Bronchial epithelial cell (primary cell): ENCODE data around the gene ABHD2. TPM values are rescaled to one million over a fixed set of nuclear protein-coding genes. Genes with fewer than 3 reads are reported as not detected.

ENCODE experiments used
- DNase-seq: peaks from one replicate; pipeline ENCODE4 v3.0.0-alpha.2; 2010; ENCODE audit warnings: low read depth
- FAIRE-seq: peaks from 2 replicates; lab custom pipeline; 2011; peaks lifted over from hg19 to GRCh38; lab: Jason Lieb, UNC
- H3K27me3 ChIP-seq: 2 replicates; pipeline ENCODE4 v1.5.1; 2011; ENCODE audit warnings: low read length; ENCODE audit not compliant: control insufficient read depth, insufficient read depth
- H3K36me3 ChIP-seq: 2 replicates; pipeline ENCODE4 v1.5.1; 2011; ENCODE audit warnings: low read length; ENCODE audit not compliant: control insufficient read depth, insufficient read depth
- H3K4me3 ChIP-seq: 2 replicates; pipeline ENCODE4 v1.5.1; 2011; ENCODE audit warnings: mild to moderate bottlenecking, low read depth, low read length, control low read depth
- CTCF ChIP-seq: IDR thresholded peaks from 2 replicates; pipeline ENCODE4 v1.5.1; 2011; ENCODE audit warnings: mild to moderate bottlenecking, moderate library complexity, low read length, control low read depth, inconsistent platforms; ENCODE audit not compliant: insufficient read depth, severe bottlenecking
- total RNA-seq: library from RNA; depleted of rRNA; stranded (reverse); fragments of >200 nt; gene quantifications from 2 replicates; pipeline ENCODE4 v1.2.1, GENCODE V29; 2014

ABHD2 gene
- total RNA-seq, 1 donor from 2014 or later: 35.5 TPM

DNA sequence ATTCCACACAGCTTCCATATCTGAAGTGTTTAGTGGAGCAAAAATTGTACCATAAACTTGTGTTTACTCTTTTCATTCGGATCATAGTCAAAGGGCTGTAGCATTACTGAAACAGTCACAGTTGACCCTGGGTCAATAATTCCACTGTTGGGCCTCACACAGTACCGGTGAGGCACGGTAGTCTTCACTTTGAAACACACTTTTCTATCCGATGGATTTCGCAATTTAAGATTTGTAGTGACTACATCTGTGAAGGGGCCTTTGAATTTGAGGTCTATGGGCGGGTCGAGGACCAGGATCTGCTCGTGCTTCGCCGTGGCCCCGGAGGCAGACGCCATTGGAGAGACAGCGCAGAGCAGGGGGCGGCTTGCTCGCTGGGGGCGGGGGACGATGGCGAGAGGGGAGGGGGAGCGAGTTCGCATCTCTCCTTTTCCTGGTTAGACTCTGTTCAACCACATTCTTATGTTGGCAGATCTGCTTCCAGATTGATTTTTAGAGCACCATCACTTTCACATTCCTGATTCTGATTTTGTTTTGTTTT, 113.3 kb downstream of the ABHD2 start:
- TF ChIP-seq CTCF: no peak
- DNase-seq: no peak
- FAIRE-seq: no peak

DNA sequence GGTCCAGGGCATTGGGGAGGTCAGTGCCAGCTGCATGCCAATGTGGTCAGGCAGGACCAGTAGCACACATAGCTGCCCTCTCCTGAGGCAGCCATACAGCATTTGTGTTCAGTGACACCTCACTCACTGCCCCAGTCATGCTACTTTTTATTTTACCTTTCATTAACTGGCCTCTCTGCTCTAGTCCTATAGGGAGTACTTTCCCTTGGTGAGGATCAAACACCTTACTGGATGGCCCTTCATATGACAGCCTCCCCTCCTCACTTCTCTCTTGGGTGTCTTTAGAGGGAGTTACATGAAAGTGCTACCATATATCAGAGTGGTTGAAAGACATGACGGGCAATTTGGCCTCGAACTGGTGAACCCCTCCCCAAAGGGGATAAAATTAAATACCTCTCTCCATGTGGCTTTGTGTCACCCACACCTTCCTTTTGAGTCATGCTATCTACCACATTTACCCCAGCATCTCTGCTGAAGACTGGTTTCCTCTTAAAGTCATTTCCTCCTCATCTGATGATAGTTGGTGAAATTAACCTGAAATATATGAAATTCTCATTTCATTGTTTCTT, 115.5 kb downstream of the ABHD2 start:
- DNase-seq (no peak), FAIRE-seq (no peak)
- Histone ChIP-seq H3K27me3 (no peaks in the 10 kb centered on the region), H3K4me3 (no peak overlapping the region), H3K36me3 (no peaks in the 10 kb centered on the region)
- TF ChIP-seq CTCF: no peak

More for the DNA sequence above, 113.3 kb downstream of the ABHD2 start:
- no peak overlapping the region for H3K4me3 ChIP-seq
- H3K36me3 ChIP-seq: no peaks in the 10 kb centered on the region
- H3K27me3 ChIP-seq: no peaks in the 10 kb centered on the region

DNA sequence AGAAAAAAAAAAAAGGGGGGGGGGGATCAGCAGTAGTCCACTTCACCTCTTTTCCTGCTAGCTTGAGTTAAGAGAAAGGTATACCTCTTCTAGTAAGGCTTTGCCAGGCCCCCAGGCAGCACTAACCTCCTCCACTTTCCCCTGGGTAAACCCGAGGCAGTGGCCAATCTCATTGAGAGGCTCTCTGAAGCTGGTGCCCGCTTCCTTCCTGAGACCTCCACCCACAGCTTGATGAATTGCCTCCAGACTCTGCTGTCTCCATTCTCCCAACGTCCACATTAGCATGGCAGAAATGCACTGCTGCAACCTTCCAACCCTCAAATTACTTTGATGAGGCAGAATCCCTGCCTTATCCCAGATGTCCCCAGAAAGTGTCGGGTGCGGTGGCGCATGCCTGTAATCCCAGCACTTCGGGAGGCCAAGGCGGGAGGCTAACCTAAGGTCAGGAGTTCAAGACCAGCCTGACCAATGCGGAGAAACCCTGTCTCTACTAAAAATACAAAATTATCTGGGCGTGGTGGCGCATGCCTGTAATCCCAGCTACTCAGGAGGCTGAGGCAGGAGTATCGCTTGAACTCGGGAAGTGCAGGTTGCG, 117.8 kb downstream of the ABHD2 start:
- Histone ChIP-seq H3K27me3 (peaks cover 2% of the 10 kb centered on the region), H3K4me3 (no peak overlapping the region), H3K36me3 (no peaks in the 10 kb centered on the region)
- no peak for DNase-seq
- no peak for TF ChIP-seq CTCF
- FAIRE-seq: no peak

GRCh38 chr15:89206908-89207331, 118.7 kb downstream of the ABHD2 start:
- Histone ChIP-seq H3K4me3 (no peak overlapping the region), H3K36me3 (no peaks in the 10 kb centered on the region), H3K27me3 (peaks cover 7% of the 10 kb centered on the region)
- peak; percentile 48 for DNase-seq
- TF ChIP-seq CTCF: peak; percentile 99
- FAIRE-seq: no peak

- FAIRE-seq (no peak), DNase-seq (no peak)
- Histone ChIP-seq H3K27me3 (peaks cover 7% of the 10 kb centered on the region), H3K4me3 (no peak overlapping the region), H3K36me3 (no peaks in the 10 kb centered on the region)
- no peak for TF ChIP-seq CTCF
Observed at GRCh38 chr15:89208256-89208655, 120.0 kb downstream of the ABHD2 start.

GRCh38 chr15:89209057-89209456, 120.8 kb downstream of the ABHD2 start:
- DNase-seq (no peak), FAIRE-seq (no peak)
- H3K36me3 ChIP-seq: no peaks in the 10 kb centered on the region
- no peak overlapping the region for H3K4me3 ChIP-seq
- peaks cover 7% of the 10 kb centered on the region for H3K27me3 ChIP-seq
- no peak for TF ChIP-seq CTCF
